ENCODE results near the gene CHAMP1. TPM values are rescaled to one million over a fixed set of nuclear protein-coding genes. Genes with fewer than 3 reads are reported as not detected.

Gene CHAMP1
- total and polyA plus RNA-seq, 2 of the 13 experiments (the other 11 are each of a cell fraction or from before 2014, with no cell fraction given): 8.4 to 9.7 TPM

GRCh38 chr13:114288157-114288591 is 26.1 kb upstream of the CHAMP1 start:
- no peak for TF ChIP-seq SETDB1 (CRISPR knock-in tag; IDR thresholded peaks at IDR 0.05; ENCODE audit: borderline replicate concordance)
- 0 out of 4 replicates have a peak, but pooled peaks of 1 of the 2 experiments have one; percentile 11 for TF ChIP-seq POLR2A (IDR thresholded peaks at IDR 0.05; ENCODE audit: insufficient read depth in 1 of 2, low read depth in 2 of 2, low read length in 2 of 2)
- no peak for TF ChIP-seq NBN (conservative IDR thresholded peaks at IDR 0.05)
- peak; percentile 56 for TF ChIP-seq AGO2 (optimal IDR thresholded peaks at IDR 0.05; ENCODE audit: low read depth, low read length)
- TF ChIP-seq ZNF335 (CRISPR knock-in tag; IDR thresholded peaks at IDR 0.05): no peak
- no peak for TF ChIP-seq CCAR2 (optimal IDR thresholded peaks at IDR 0.05; ENCODE audit: low read depth, low read length)
- TF ChIP-seq RBM22 (optimal IDR thresholded peaks at IDR 0.05; ENCODE audit: low read length): peak; percentile 31
- TF ChIP-seq LCORL (IDR thresholded peaks at IDR 0.05): no peak
- no peak for TF ChIP-seq LCORL (CRISPR knock-in tag; IDR thresholded peaks at IDR 0.05)
- TF ChIP-seq RFX3 (CRISPR knock-in tag; IDR thresholded peaks at IDR 0.05): no peak
- H4K20me1 ChIP-seq (ENCODE audit: insufficient read depth, low read length): peaks cover 5% of the 10 kb centered on the region; the same call in 1 of the 2 replicates
- no peak overlapping the region for H3K27ac ChIP-seq (ENCODE audit: extremely low read length, insufficient read depth, low read length)
- H3K4me2 ChIP-seq (ENCODE audit: low read depth, low read length): no peak overlapping the region
- WGBS (ENCODE audit: low lambda C conversion rate): 98% methylated on average over 8 of the region's 8 CpGs
- peaks cover 32% of the 10 kb centered on the region for H3K79me2 ChIP-seq (ENCODE audit: insufficient read depth, low read length)
- CTCF ChIA-PET (ENCODE audit: low intra/inter-chr PET ratio, low total read pairs): no interaction called here
- in situ Hi-C loops (cut with HindIII; ENCODE audit: extremely low pct_ligation_motif_present, low pct_unique_long_range_greater_than_20kb): no loop called here
- ATAC-seq: peak; percentile 35
- POLR2A ChIA-PET: no interaction called here
- DNase-seq (ENCODE audit: low spot score): no peak
- no peak overlapping the region for H3K4me3 ChIP-seq (replicated peaks in 1 of 3; ENCODE audit: insufficient read depth in 1 of 3, low read depth in 2 of 3, low read length in 3 of 3)
- peaks cover 17 to 62% of the 10 kb centered on the region in 2 experiments for H3K36me3 ChIP-seq (replicated peaks in 1 of 2; ENCODE audit: control insufficient read depth in 1 of 2, insufficient read depth in 2 of 2, low read length in 2 of 2)
- no peak overlapping the region for H3K9ac ChIP-seq (ENCODE audit: insufficient read depth, low read depth, low read length)
- H3K27me3 ChIP-seq (ENCODE audit: control insufficient read depth in 1 of 2, insufficient read depth in 2 of 2, low read length in 2 of 2): no peaks in the 10 kb centered on the region
- BruUV-seq (replicated peaks): no TSS peak
- no peaks in the 10 kb centered on the region for H3K9me3 ChIP-seq (ENCODE audit: low read length)
- no peak overlapping the region for H2AFZ ChIP-seq (ENCODE audit: low read length)
- no peak for FAIRE-seq
- peaks cover 24% of the 10 kb centered on the region for H3K4me1 ChIP-seq (ENCODE audit: insufficient read depth, low read length)
- intact Hi-C loops (cut with micrococcal nuclease; ENCODE audit: unreplicated experiment): no loop called here

GRCh38 chr13:114296448-114296847 is 17.9 kb upstream of the CHAMP1 start:
- in situ Hi-C loops (cut with HindIII; ENCODE audit: extremely low pct_ligation_motif_present, low pct_unique_long_range_greater_than_20kb) (no loop called here), intact Hi-C loops (cut with micrococcal nuclease; ENCODE audit: unreplicated experiment) (no loop called here)
- 88% methylated on average over 10 of the region's 10 CpGs for WGBS (ENCODE audit: low lambda C conversion rate)
- Histone ChIP-seq H2AFZ (ENCODE audit: low read length) (no peak overlapping the region), H3K79me2 (ENCODE audit: insufficient read depth, low read length) (peaks cover 13% of the 10 kb centered on the region), H3K9ac (ENCODE audit: insufficient read depth, low read depth, low read length) (no peak overlapping the region), H3K27me3 (ENCODE audit: control insufficient read depth in 1 of 2, insufficient read depth in 2 of 2, low read length in 2 of 2) (no peaks in the 10 kb centered on the region), H3K4me3 (replicated peaks in 1 of 3; ENCODE audit: insufficient read depth in 1 of 3, low read depth in 2 of 3, low read length in 3 of 3) (no peak overlapping the region), H4K20me1 (ENCODE audit: insufficient read depth, low read length) (no peaks in the 10 kb centered on the region), H3K4me2 (ENCODE audit: low read depth, low read length) (no peak overlapping the region), H3K9me3 (ENCODE audit: low read length) (no peaks in the 10 kb centered on the region), H3K27ac (ENCODE audit: extremely low read length, insufficient read depth, low read length) (no peak overlapping the region), H3K36me3 (replicated peaks in 1 of 2; ENCODE audit: control insufficient read depth in 1 of 2, insufficient read depth in 2 of 2, low read length in 2 of 2) (peaks cover 17 to 47% of the 10 kb centered on the region in 2 experiments), H3K4me1 (ENCODE audit: insufficient read depth, low read length) (no peaks in the 10 kb centered on the region)
- BruUV-seq (replicated peaks): no TSS peak
- CTCF ChIA-PET (ENCODE audit: low intra/inter-chr PET ratio, low total read pairs): no interaction called here
- POLR2A ChIA-PET: no interaction called here
- no peak for FAIRE-seq
- no peak for DNase-seq (ENCODE audit: low spot score)
- TF ChIP-seq MAFK (conservative IDR thresholded peaks at IDR 0.05 in 1 of 2, IDR thresholded peaks at IDR 0.05 in 1 of 2; ENCODE audit: low read length in 2 of 2) (peak; percentile 85 to 88), MAFF (IDR thresholded peaks at IDR 0.05; ENCODE audit: low read depth, low read length) (peak; percentile 82), PHF20 (CRISPR knock-in tag; IDR thresholded peaks at IDR 0.05) (no peak)
- ATAC-seq: no peak
